Activated CD4-positive, alpha-beta T cell treated with anti-CD3 and anti-CD28 coated beads for 48 hours (primary cell): ENCODE data around the gene ABCC5.
"Not testable (repeated sequence)": the region's sequence is repeated elsewhere in the genome, so short reads cannot be mapped to it uniquely, and the experiment has no call there.

Experiments
- DNase-seq: peaks from one replicate; pipeline ENCODE4 v3.0.0-alpha.2; 2020

ABCC5 gene

GRCh38 chr3:184017672-184018423, at the start of gene ABCC5:
Gene ABCC5, minus strand, starts transcription at chr3:184017884. Its CDS starts 3,492 bp downstream, at chr3:184014392.
- DNase-seq, result peak; percentile 87

DNA sequence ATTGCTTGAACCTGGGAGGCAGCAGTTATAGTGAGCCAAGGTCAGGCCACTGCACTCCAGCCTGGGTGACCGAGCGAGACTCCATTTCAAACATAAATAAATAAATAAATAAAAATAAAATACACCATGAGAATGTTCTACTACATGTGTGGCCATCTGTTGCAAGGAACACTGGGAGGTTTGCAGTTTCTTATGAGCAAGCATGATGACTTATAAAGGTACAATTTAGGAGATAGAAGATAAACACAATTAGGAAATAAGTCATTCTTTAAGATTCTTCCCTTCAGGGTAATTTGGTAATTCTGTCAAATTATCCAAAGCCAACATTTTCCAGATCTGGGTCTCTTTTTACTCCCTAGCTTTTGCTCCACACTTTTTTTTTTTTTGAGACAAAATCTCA, 48.5 kb upstream of the ABCC5 start:
- DNase-seq, result no peak

DNA sequence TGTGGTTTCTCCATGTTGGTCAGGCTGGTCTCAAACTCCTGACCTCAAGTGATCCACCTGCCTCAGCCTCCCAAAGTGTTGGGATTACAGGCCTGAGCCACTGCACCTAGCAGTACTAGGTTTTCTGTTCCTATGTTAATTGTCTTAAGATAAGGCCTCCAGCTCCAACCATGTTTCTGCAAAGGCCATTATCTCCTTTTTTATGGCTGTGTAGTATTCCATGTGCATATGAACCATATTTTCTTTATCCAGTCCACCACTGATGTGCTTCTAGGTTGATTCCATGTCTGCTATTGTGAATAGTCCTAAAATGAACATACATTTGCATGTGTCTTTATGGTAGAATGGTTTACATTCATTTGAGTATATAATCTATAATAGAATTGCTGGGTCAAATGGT, 45.0 kb upstream of the ABCC5 start:
- DNase-seq, result no peak

DNA sequence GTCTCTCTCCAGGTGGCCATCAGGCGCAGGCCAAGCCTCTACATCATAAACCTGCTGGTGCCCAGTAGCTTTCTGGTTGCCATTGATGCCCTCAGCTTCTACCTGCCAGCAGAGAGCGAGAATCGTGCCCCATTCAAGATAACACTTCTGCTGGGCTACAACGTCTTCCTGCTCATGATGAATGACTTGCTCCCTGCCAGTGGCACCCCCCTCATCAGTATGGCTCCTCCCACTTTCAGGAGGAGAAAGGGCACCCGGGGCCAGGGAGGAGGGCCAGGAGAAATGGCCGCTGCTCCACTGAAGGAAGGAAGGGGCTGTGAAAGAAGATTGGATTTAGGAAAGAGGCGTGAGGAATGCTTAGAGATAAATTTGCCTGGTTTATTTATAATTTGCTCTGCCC, 41.7 kb upstream of the ABCC5 start:
- no peak for DNase-seq

DNA sequence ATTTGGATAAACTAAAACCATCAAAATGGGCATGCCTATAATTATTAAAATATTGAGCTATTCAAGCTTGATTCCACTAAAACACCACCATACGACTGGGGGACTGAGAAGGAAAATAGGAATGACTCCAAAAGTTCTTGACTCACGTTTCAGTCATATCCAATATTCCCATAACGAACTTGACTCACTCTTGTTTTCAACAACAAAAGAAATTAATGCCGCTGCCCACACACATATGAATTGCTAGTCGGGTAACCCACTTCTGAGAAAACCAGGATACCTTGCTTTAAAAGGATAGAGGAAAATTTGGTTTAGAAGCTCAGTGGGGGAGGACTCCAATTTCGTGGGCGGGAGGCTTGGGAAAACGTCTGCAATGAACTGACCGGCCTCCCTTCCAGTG, 40.3 kb upstream of the ABCC5 start:
- DNase-seq, result no peak

DNA sequence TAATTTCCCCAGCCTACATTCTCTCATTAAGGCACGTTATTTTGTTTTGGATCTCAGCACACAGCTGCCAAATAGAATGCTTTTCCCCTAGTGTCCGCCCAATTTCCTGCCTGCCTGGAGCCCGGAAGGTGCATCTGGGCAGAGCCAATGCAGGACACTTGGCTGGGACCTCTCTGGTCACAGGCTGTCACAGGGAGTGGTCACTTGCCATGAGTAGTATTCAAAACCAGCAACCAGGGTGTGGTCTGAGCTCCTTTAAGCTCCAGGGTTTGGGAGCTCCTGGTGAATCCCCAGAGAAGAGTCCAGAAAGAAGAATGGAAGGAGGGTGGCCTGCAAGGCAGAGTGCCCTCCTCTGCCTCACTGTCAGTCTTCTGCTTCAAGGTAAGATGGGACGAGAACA, 35.1 kb upstream of the ABCC5 start, which contains the start of gene HTR3C:
Gene HTR3C (plus strand): TSS at position 281 of the 400 bp plus-strand sequence. CDS start 34 bp downstream, at position 315.
- DNase-seq, result no peak

DNA sequence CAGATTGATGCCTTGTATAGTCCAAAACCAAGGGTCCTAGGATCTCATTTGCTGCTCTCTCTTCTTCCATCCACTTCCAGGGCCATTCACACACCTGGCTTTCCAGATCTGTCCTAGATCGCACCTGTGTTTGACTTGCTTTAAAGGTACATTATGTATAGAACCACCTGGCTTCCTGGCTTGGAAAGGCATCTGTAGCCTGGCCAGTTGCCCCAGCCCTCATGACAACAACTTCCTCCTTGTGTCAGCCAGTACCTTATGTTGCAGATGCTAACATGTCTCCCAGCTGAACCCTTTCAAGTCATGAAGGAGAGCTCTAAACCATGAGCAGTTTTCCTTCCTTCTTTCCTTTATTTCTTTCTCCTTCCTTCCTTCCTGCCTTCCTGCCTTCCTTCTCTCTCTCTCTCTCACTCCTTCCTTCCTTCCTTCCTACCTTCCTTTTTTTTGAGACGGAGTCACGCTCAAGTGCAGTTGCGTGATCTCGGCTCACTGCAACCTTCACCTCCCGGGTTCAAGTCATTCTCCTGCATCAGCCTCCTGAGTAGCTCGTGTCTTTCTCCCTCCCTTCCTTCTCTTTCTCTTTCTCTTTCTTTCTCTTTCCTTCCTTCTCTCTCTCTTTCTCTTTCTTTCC, 32.6 kb upstream of the ABCC5 start:
- no peak for DNase-seq

- DNase-seq, result no peak
These were observed 28.3 kb upstream of the ABCC5 start for GRCh38 chr3:184045995-184046394.

- DNase-seq, result no peak
These were observed 24.9 kb upstream of the ABCC5 start for GRCh38 chr3:184042617-184043016.

DNA sequence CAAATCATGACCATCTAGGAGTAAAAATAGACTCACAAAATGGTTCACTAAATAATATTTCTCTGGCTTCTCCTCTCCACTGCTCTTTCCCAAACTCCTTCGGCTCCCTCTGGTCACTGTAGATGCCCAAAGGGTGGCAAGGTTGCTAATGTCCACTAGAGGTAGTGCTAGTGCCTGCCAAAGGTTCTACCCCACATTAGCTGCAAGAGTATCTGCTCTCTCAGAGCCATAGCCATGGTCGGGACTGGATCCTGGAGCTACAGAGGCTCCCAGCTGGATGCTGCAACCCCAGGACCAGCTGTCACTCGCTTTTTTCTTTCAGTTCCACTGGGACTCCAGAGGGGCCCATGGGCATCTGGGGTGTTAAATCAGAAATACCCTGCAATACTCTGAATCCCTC, 22.3 kb upstream of the ABCC5 start:
- DNase-seq, result no peak

DNA sequence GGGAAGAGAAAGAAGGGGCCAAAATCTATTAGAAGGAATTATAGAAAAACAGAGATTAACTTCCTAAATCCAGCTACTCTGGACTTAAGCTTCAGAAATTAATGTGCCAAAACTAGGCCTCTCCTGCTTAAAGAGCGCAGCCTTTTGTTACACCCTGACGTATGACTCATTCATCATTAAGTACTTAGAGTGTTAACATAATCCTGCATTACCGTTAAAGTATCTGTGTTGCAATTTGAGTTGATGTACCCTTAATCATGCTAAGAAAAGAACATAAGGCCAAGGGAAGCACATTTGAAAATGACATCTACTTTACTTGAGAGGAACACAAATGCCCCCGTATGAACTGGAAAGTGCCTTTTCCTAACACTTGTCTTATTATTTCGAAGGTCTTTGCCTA, 21.7 kb upstream of the ABCC5 start:
- DNase-seq, result no peak

- not testable (repeated sequence) for DNase-seq
These were observed 20.6 kb upstream of the ABCC5 start for GRCh38 chr3:184038307-184038706.

- DNase-seq, result no peak
These were observed 20.1 kb upstream of the ABCC5 start for GRCh38 chr3:184037816-184038215.

DNA sequence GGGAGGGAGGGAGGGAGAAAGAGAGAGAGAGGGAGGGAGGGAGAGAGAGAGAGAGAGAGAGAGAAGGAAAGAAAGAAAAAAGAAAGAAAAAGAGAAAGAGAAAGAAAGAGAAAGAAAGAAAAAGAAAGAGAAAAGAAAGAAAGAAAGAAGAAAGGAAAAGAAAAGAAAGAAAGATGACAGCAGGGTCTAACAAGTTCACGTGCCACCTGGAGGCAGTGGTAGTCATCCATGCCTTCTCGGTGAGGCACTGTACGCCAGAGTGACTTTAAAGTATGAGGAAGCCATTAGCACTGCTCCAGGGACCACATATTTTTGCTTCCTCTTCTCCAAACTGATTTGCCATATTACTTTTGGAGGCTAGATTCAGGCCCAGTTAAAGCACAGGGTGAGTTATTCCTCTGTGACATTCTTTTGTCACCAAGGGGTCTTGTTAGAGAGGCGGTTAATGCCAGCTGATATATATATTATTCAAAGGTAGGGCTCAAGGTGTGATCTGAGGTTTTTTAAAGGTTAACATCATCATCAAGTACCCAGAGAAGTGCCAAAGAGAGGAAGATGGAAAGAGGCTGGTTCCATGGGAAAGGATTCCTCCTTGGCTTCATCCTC, 13.6 kb upstream of the ABCC5 start, which contains the start of gene HTR3D:
Gene HTR3D (plus strand): TSS at position 556 of the 606 bp plus-strand sequence. CDS start 0 bp downstream, at position 556.
- no peak for DNase-seq

DNA sequence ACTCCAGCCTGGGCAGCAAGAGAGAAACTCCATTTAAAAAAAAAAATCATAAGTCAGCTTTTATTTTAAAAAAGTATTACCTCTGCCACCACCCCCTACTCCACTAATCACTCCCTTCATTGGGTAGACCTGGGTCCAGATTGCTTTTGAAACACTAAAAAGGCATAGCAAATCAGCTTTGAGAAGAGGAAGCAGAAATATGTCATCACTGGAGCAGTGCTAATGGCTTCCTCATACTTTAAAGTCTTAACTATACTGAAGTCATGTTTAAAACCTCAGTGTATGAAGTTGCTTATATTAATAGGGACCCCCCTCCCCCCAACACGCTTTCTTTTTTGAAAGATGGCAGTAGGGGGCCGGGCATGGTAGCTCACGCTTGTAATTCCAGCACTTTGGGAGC, 12.9 kb upstream of the ABCC5 start:
- no peak for DNase-seq

- no peak for DNase-seq
These were observed 11.8 kb upstream of the ABCC5 start for GRCh38 chr3:184029443-184029842.

DNA sequence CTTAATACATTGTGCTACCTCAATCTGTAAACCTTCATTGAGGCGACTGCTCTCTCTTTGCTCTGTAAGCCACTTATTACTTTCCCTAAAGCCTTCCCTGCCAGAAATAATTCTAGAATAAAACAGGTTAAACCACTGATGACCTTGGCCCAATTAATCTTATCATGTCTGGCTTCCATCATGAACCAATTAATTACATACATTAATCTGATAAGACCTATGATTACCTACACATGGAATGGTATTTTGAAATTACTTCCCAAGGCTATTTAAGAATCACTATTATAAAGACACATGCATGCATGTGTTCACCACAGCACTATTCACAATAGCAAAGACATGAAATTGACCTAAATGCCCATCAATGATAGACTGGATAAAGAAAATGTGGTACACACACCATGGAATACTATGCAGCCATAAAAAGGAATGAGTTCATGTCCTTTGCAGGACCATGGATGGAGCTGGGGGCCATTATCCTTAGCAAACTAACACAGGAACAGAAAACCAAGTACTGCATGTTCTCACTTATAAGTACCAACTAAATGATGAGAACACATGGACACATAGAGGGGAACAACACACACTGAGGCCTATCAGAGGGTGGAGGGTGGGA, 10.7 kb upstream of the ABCC5 start:
- not testable (repeated sequence) for DNase-seq

DNA sequence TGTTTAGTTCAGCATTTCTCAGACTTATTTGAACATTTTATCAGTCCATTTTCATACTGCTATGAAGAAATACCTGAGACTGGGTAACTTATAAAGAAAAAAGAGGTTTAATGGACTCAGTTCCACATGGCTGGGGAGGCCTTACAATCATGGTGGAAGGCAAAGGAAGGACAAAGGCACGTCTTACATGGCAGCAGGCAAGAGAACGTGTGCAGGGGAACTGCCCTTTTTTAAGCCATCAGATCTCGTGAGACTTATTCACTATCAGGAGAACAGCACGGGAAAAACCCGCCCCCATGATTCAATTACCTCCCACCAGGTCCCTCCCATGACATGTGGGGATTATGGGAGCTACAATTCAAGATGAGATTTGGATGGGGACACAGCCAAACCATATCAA, 7.6 kb upstream of the ABCC5 start:
- not testable (repeated sequence) for DNase-seq

GRCh38 chr3:184022323-184022722, 4.6 kb upstream of the ABCC5 start:
- DNase-seq, result no peak

GRCh38 chr3:184018424-184018973, 815 bp upstream of the ABCC5 start:
- no peak for DNase-seq

DNA sequence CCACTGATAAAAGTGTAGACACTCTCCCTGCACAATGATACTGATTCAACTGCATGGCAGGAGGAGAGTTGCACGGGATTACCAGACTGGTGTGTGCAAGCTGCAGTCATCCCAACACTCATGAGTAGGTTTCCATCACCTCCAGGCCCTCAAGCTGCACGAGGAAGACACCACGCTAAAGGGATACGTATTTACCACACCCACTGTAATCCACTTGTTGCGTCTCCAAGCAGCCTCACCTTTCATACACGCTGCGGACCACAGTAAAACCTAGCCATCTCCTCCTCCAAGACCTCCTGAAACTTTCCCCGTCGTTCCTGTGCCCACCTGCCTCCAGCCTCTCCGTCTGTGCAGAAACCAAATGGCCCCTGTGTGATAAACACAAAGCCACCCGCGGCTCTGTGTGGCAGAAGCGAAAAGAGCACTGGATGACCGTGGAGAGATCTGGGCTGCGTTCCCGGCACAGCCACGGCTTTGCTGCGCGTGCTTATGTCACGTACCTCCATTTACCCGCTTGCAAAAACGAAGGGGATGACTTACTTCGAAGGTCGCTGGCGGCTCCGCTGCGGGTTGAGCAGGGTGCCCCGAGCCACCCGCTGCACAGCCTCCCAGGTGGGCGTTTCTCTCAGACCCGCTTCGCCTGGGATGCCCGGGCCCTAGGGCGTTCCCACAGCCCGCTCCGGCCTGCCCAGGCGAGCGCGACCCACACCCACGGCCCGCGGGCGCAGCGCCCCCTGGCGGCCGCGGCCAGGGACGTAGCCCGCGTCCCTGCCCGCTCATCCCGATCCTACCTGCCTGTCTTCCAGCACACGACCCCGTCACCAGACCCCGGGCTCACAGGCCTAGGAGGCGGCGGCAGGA, 643 bp downstream of the ABCC5 start:
- peak; percentile 59 for DNase-seq

GRCh38 chr3:184016169-184016570, 1.5 kb downstream of the ABCC5 start:
- DNase-seq, result no peak
